Neural cell (in vitro differentiated cells): ENCODE data around the gene TTC21B. TPM values are rescaled to one million over a fixed set of nuclear protein-coding genes. Genes with fewer than 3 reads are reported as not detected.

ENCODE experiments used
- H2AFZ ChIP-seq: fragments of 200-600, 300-800 bp; sonication (generic), shearing (Covaris generic); 2 replicates; pipeline ENCODE4 v1.6.0; 2014; ENCODE audit warnings: low read depth, mild to moderate bottlenecking, antibody characterized with exemption, low read length, moderate library complexity
- H3F3A ChIP-seq: fragments of 200-600 bp; shearing (Covaris generic); 2 replicates; pipeline ENCODE4 v1.6.1; 2016; ENCODE audit warnings: mild to moderate bottlenecking, moderate library complexity, mixed read lengths, antibody characterized with exemption, low read length; ENCODE audit not compliant: insufficient read depth, poor library complexity, severe bottlenecking
- H3K27ac ChIP-seq: fragments of 200-600, 300-800 bp; sonication (generic), shearing (Covaris generic); 2 replicates; pipeline ENCODE4 v1.5.1; 2014; ENCODE audit warnings: mild to moderate bottlenecking, low read length, moderate library complexity
- H3K27me3 ChIP-seq: fragments of 300-800, 200-600 bp; sonication (generic), shearing (Covaris generic); 2 replicates; pipeline ENCODE4 v1.6.0; 2014; ENCODE audit warnings: mild to moderate bottlenecking, low read depth, low read length, moderate library complexity; ENCODE audit not compliant: insufficient read depth
- H3K36me3 ChIP-seq: fragments of 300-800, 200-600 bp; sonication (generic), shearing (Covaris generic); 2 replicates; pipeline ENCODE4 v1.5.1; 2014; ENCODE audit warnings: mild to moderate bottlenecking, antibody characterized with exemption, low read length, moderate library complexity; ENCODE audit not compliant: insufficient read depth
- H3K4me2 ChIP-seq: fragments of 300-800, 200-600 bp; sonication (generic), shearing (Covaris generic); 2 replicates; pipeline ENCODE4 v1.6.0; 2014; ENCODE audit warnings: mild to moderate bottlenecking, low read length
- H3K4me3 ChIP-seq: fragments of 300-800, 200-600 bp; sonication (generic), shearing (Covaris generic); 2 replicates; pipeline ENCODE4 v1.5.1; 2014; ENCODE audit warnings: mild to moderate bottlenecking, low read length, moderate library complexity
- H3K79me2 ChIP-seq: fragments of 200-600 bp; shearing (Covaris generic); replicated peaks from 2 replicates; pipeline ENCODE4 v1.6.0; 2014; ENCODE audit warnings: mild to moderate bottlenecking, low read length, moderate library complexity; ENCODE audit not compliant: insufficient read depth
- H3K9ac ChIP-seq: fragments of 300-800, 200-600 bp; sonication (generic), shearing (Covaris generic); 2 replicates; pipeline ENCODE4 v1.6.1; 2016; ENCODE audit warnings: mild to moderate bottlenecking, low read length, mixed read lengths
- H3K9me2 ChIP-seq: fragments of 200-600 bp; shearing (Covaris generic); 2 replicates; pipeline ENCODE4 v1.6.1; 2016; ENCODE audit warnings: mild to moderate bottlenecking, low read length, mixed read lengths; ENCODE audit not compliant: insufficient read depth
- H3K9me3 ChIP-seq: fragments of 200-600, 300-800 bp; sonication (generic), shearing (Covaris generic); 2 replicates; pipeline ENCODE4 v1.6.1; 2016; ENCODE audit warnings: mild to moderate bottlenecking, mixed run types, low read length, moderate library complexity, mixed read lengths
- H4K20me1 ChIP-seq: fragments of 200-600 bp; shearing (Covaris generic); 2 replicates; pipeline ENCODE4 v1.6.1; 2016; ENCODE audit warnings: mild to moderate bottlenecking, mixed run types; ENCODE audit not compliant: insufficient read depth
- CTCF ChIP-seq: fragments of 450-650 bp; IDR thresholded peaks from 2 replicates; pipeline ENCODE4 v1.5.1; 2014; ENCODE audit warnings: antibody characterized with exemption, mild to moderate bottlenecking, moderate library complexity; ENCODE audit not compliant: poor library complexity, severe bottlenecking
- EP300 ChIP-seq: fragments of 450-650 bp; conservative IDR thresholded peaks from 2 replicates; pipeline ENCODE4 v1.6.1; 2014; ENCODE audit warnings: antibody characterized with exemption, mild to moderate bottlenecking, moderate library complexity; ENCODE audit not compliant: poor library complexity, severe bottlenecking
- EZH2 ChIP-seq: fragments of 200-600, 300-800 bp; shearing (Covaris generic), sonication (generic); IDR thresholded peaks from 2 replicates; pipeline ENCODE4 v1.6.1; 2014; ENCODE audit warnings: antibody characterized with exemption, low read length, borderline replicate concordance, mild to moderate bottlenecking; ENCODE audit not compliant: insufficient read depth, poor library complexity, severe bottlenecking
- MXI1 ChIP-seq: fragments of 450-650 bp; conservative IDR thresholded peaks from 2 replicates; pipeline ENCODE4 v1.6.1; 2014; ENCODE audit warnings: antibody characterized with exemption, mild to moderate bottlenecking; ENCODE audit not compliant: poor library complexity, severe bottlenecking
- POLR2AphosphoS5 ChIP-seq: IDR thresholded peaks from 2 replicates; pipeline ENCODE4 v1.6.1; 2012
- RAD21 ChIP-seq: fragments of 450-650 bp; conservative IDR thresholded peaks from 2 replicates; pipeline ENCODE4 v1.6.1; 2014; ENCODE audit warnings: antibody characterized with exemption, mild to moderate bottlenecking, moderate library complexity
- SMC3 ChIP-seq: fragments of 450-650 bp; conservative IDR thresholded peaks from 2 replicates; pipeline ENCODE4 v1.6.1; 2014; ENCODE audit warnings: antibody characterized with exemption, mild to moderate bottlenecking, moderate library complexity; ENCODE audit not compliant: poor library complexity
- TAF1 ChIP-seq: IDR thresholded peaks from 2 replicates; pipeline ENCODE4 v1.6.1; 2012; ENCODE audit warnings: low read depth
- polyA plus RNA-seq: library from polyadenylated mRNA; depleted of rRNA; stranded (reverse); fragments of >200 nt; gene quantifications from 2 replicates; pipeline ENCODE4 v1.2.3, GENCODE V29; 2014
- TF ChIP-seq, protein P1 (sequence below): IDR thresholded peaks from 2 replicates; pipeline ENCODE4 v1.6.1; 2012; ENCODE audit warnings: borderline replicate concordance

TTC21B gene
- polyA plus RNA-seq, 1 donor from 2014 or later: 31.1 TPM

DNA sequence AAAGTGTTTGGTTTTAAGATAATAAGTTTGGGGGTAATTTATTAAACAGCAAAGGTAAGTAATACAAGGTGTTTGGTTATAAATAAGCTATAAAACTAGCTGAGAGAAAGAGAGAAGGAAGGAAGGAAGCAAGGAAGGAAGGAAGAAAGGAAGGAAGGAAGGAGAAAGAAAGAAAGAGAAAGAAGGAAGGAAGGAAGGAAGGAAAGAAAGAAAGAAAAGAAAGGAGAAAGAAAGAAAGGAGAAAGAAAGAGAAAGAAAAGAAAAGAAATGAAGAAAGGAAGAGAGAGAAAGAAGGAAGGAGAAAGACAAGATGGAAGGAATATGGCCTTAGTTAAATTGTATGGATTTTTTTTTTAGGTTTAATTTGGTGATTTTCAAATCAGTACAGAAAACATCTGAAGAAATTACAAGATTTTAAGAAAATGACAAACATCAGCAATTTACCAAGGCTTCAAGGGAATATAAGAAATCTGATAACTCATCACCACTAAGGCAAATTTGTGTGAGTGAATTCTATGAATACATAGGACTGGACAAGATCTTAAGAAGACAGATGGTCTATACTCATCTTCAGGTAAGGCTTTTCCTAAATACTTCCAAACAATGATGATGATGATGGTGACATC lies 113.1 kb downstream of the TTC21B start:
- Histone ChIP-seq H3K79me2 (no peaks in the 10 kb centered on the region), H3K27ac (no peak overlapping the region), H3F3A (no peaks in the 10 kb centered on the region), H2AFZ (no peak overlapping the region), H3K9ac (no peak overlapping the region), H3K4me2 (no peak overlapping the region), H3K9me3 (no peaks in the 10 kb centered on the region), H3K27me3 (no peaks in the 10 kb centered on the region), H3K4me3 (no peak overlapping the region), H4K20me1 (no peaks in the 10 kb centered on the region), H3K9me2 (no peaks in the 10 kb centered on the region), H3K36me3 (no peaks in the 10 kb centered on the region)
- no peak for TF ChIP-seq CTCF
- TF ChIP-seq EP300: no peak

DNA sequence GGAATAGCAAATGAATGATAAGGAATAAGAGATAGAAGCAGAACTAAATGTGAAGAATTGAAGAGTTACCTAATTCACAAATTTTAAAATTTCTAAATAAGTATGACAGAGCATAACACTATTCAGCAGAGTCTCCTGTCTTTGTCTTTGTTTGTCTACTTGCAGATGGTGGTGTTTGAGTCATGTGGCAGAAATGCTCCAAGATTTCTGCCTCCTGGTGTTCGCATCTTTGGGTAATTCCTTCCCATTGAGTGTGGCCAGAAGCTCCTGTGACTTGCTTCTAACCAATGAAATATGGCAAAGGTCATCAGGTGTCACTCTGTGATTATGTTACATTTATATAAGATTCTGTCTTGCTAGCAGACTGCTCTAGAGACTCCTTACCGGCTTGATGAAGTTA lies 114.0 kb downstream of the TTC21B start:
- no peak overlapping the region for H3K4me3 ChIP-seq
- no peak overlapping the region for H3K27ac ChIP-seq
- no peaks in the 10 kb centered on the region for H4K20me1 ChIP-seq
- H3K4me2 ChIP-seq: no peak overlapping the region
- no peak overlapping the region for H3K9ac ChIP-seq
- no peaks in the 10 kb centered on the region for H3K36me3 ChIP-seq
- no peak overlapping the region for H2AFZ ChIP-seq
- no peaks in the 10 kb centered on the region for H3K9me2 ChIP-seq
- no peaks in the 10 kb centered on the region for H3K79me2 ChIP-seq
- TF ChIP-seq CTCF (no peak), EP300 (no peak), EZH2 (no peak), TAF1 (no peak), SMC3 (no peak), POLR2AphosphoS5 (no peak), MXI1 (no peak), RAD21 (no peak)
- TF ChIP-seq, protein P1, sequence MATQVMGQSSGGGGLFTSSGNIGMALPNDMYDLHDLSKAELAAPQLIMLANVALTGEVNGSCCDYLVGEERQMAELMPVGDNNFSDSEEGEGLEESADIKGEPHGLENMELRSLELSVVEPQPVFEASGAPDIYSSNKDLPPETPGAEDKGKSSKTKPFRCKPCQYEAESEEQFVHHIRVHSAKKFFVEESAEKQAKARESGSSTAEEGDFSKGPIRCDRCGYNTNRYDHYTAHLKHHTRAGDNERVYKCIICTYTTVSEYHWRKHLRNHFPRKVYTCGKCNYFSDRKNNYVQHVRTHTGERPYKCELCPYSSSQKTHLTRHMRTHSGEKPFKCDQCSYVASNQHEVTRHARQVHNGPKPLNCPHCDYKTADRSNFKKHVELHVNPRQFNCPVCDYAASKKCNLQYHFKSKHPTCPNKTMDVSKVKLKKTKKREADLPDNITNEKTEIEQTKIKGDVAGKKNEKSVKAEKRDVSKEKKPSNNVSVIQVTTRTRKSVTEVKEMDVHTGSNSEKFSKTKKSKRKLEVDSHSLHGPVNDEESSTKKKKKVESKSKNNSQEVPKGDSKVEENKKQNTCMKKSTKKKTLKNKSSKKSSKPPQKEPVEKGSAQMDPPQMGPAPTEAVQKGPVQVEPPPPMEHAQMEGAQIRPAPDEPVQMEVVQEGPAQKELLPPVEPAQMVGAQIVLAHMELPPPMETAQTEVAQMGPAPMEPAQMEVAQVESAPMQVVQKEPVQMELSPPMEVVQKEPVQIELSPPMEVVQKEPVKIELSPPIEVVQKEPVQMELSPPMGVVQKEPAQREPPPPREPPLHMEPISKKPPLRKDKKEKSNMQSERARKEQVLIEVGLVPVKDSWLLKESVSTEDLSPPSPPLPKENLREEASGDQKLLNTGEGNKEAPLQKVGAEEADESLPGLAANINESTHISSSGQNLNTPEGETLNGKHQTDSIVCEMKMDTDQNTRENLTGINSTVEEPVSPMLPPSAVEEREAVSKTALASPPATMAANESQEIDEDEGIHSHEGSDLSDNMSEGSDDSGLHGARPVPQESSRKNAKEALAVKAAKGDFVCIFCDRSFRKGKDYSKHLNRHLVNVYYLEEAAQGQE: no peak
- H3K9me3 ChIP-seq: no peaks in the 10 kb centered on the region
- no peaks in the 10 kb centered on the region for H3F3A ChIP-seq
- H3K27me3 ChIP-seq: no peaks in the 10 kb centered on the region
